SK-N-SH (cell line): ENCODE results near the gene ADAMTS7. TPM values are rescaled to one million over a fixed set of nuclear protein-coding genes. Genes with fewer than 3 reads are reported as not detected.
A peak's percentile ranks its signal among the peaks of the same experiment; 100 is the strongest.

Source experiments
- CTCF ChIA-PET: fragments of 300-600, 350-600 bp; formaldehyde crosslinking; extraction: SDS; loops from one replicate; lab custom pipeline; 2021; lab: Yijun Ruan, JAX
- POLR2A ChIA-PET: fragments of 350-600 bp; sonication (Branson Sonifier 250); formaldehyde crosslinking; extraction: SDS; loops from one replicate; lab custom pipeline; 2020; ENCODE audit warnings: antibody characterized with exemption, inconsistent platforms; lab: Yijun Ruan, JAX
- DNase-seq: peaks from one replicate; pipeline ENCODE4 v3.0.0; 2012
- H2AFZ ChIP-seq: fragments of 200-600 bp; sonication (generic); 2 replicates; pipeline ENCODE4 v1.8.1; 2016; ENCODE audit warnings: antibody characterized with exemption, mild to moderate bottlenecking, low read depth
- H3F3A ChIP-seq: fragments of 200-600 bp; sonication (generic); replicated peaks from 2 replicates; pipeline ENCODE3; 2016; ENCODE audit warnings: antibody characterized with exemption, mild to moderate bottlenecking; ENCODE audit not compliant: insufficient read depth
- H3K27ac ChIP-seq, 2 experiments: fragments of 200-500 bp in 1 of 2; fragments of 200-600 bp in 1 of 2; sonication (Bioruptor generic) in 1 of 2; sonication (generic), shearing (Covaris generic) in 1 of 2; 2 replicates each; pipeline versions ENCODE4 v1.5.1 to v1.6.1; 2014 to 2016; ENCODE audit warnings: low read depth in 2 of 2, inconsistent platforms in 1 of 2, low read length in 1 of 2, mild to moderate bottlenecking in 1 of 2, mixed read lengths in 1 of 2
- H3K27me3 ChIP-seq: fragments of 200-600 bp; sonication (generic), shearing (Covaris generic); 2 replicates; pipeline ENCODE4 v1.6.1; 2016; ENCODE audit warnings: mixed run types; ENCODE audit not compliant: insufficient read depth
- H3K36me3 ChIP-seq, 2 experiments: fragments of 200-500 bp in 1 of 2; fragments of 200-600 bp in 1 of 2; sonication (Bioruptor generic) in 1 of 2; sonication (generic) in 1 of 2; replicated peaks in 1 of 2; 2 replicates each; pipeline versions ENCODE3 to v1.5.1; 2014 to 2016; ENCODE audit warnings: low read length in 1 of 2, mild to moderate bottlenecking in 1 of 2; ENCODE audit not compliant: insufficient read depth in 2 of 2, control insufficient read depth in 1 of 2
- H3K4me1 ChIP-seq, 2 experiments: fragments of 200-500 bp in 1 of 2; fragments of 200-600 bp in 1 of 2; sonication (Bioruptor generic) in 1 of 2; sonication (generic), shearing (Covaris generic) in 1 of 2; 2 replicates each; pipeline versions ENCODE4 v1.5.1 to v1.6.1; 2014 to 2016; ENCODE audit warnings: low read depth in 1 of 2, low read length in 1 of 2, mixed run types in 1 of 2; ENCODE audit not compliant: insufficient read depth in 2 of 2, control insufficient read depth in 1 of 2
- H3K4me2 ChIP-seq: fragments of 200-600 bp; sonication (generic), shearing (Covaris generic); 2 replicates; pipeline ENCODE4 v1.6.1; 2017; ENCODE audit warnings: mixed run types
- H3K4me3 ChIP-seq, 2 experiments: fragments of 200-500 bp in 1 of 2; fragments of 200-600 bp in 1 of 2; sonication (Bioruptor generic) in 1 of 2; sonication (generic), shearing (Covaris generic) in 1 of 2; 2 replicates each; pipeline versions ENCODE4 v1.5.1 to v1.8.1; 2014 to 2016; ENCODE audit warnings: low read depth in 2 of 2, inconsistent platforms in 1 of 2, low read length in 1 of 2, mild to moderate bottlenecking in 1 of 2, mixed read lengths in 1 of 2, moderate library complexity in 1 of 2
- H3K79me2 ChIP-seq: fragments of 200-600 bp; sonication (generic); 2 replicates; pipeline ENCODE4 v1.8.1; 2017; ENCODE audit warnings: mild to moderate bottlenecking; ENCODE audit not compliant: insufficient read depth
- H3K9ac ChIP-seq: fragments of 200-600 bp; sonication (generic); 2 replicates; pipeline ENCODE4 v1.6.1; 2017; ENCODE audit warnings: mixed run types
- H3K9me2 ChIP-seq: fragments of 200-600 bp; sonication (generic); 2 replicates; pipeline ENCODE4 v1.6.1; 2017; ENCODE audit warnings: mixed run types
- H3K9me3 ChIP-seq: fragments of 200-600 bp; sonication (generic); 2 replicates; pipeline ENCODE4 v1.6.1; 2017; ENCODE audit warnings: mixed run types, mild to moderate bottlenecking, moderate library complexity
- H4K20me1 ChIP-seq: fragments of 200-600 bp; sonication (generic); 2 replicates; pipeline ENCODE4 v1.6.1; 2017; ENCODE audit warnings: mild to moderate bottlenecking, mixed run types; ENCODE audit not compliant: insufficient read depth
- CHD2 ChIP-seq: fragments of 150-350 bp; IDR thresholded peaks from 2 replicates; pipeline ENCODE4 v1.6.1; 2018; ENCODE audit warnings: low read length; ENCODE audit not compliant: partially characterized antibody
- CTCF ChIP-seq: fragments of 200-600 bp; sonication (generic); IDR thresholded peaks from 2 replicates; pipeline ENCODE4 v1.6.1; 2017; ENCODE audit warnings: antibody characterized with exemption, mild to moderate bottlenecking, moderate library complexity
- EP300 ChIP-seq, 2 experiments: IDR thresholded peaks; 2 replicates each; pipeline versions ENCODE4 v1.4.0 to v1.6.1; 2012; ENCODE audit warnings: borderline replicate concordance in 1 of 2, low read depth in 1 of 2, low read length in 1 of 2
- JUND ChIP-seq: IDR thresholded peaks from 2 replicates; pipeline ENCODE4 v1.4.0; 2012
- MEF2A ChIP-seq: IDR thresholded peaks from 2 replicates; pipeline ENCODE4 v1.4.0; 2012; ENCODE audit warnings: low read depth, borderline replicate concordance
- NFIC ChIP-seq: IDR thresholded peaks from 2 replicates; pipeline ENCODE4 v1.4.0; 2012; ENCODE audit warnings: borderline replicate concordance
- NRF1 ChIP-seq: IDR thresholded peaks from 2 replicates; pipeline ENCODE4 v1.6.1; 2012; ENCODE audit warnings: low read depth, mild to moderate bottlenecking, low read length
- PBX3 ChIP-seq: IDR thresholded peaks from 2 replicates; pipeline ENCODE4; 2012
- POLR2AphosphoS5 ChIP-seq: IDR thresholded peaks from 2 replicates; pipeline ENCODE4 v1.6.1; 2012; ENCODE audit warnings: low read depth, low read length
- RAD21 ChIP-seq: IDR thresholded peaks from 2 replicates; pipeline ENCODE4 v1.6.1; 2012; ENCODE audit warnings: mild to moderate bottlenecking, low read length
- RCOR1 ChIP-seq: fragments of 150-350 bp; IDR thresholded peaks from 2 replicates; pipeline ENCODE4 v1.6.1; 2017; ENCODE audit warnings: antibody characterized with exemption, low read length
- REST ChIP-seq: IDR thresholded peaks from 2 replicates; pipeline ENCODE4 v1.6.1; 2012; ENCODE audit warnings: mild to moderate bottlenecking, low read depth, low read length, moderate library complexity
- RFX5 ChIP-seq: IDR thresholded peaks from 2 replicates; pipeline ENCODE4 v1.6.1; 2012; ENCODE audit warnings: mild to moderate bottlenecking, improper control_type of control experiment, low read length
- SIN3A ChIP-seq: IDR thresholded peaks from 2 replicates; pipeline ENCODE4 v1.6.1; 2012; ENCODE audit warnings: low read depth, mild to moderate bottlenecking, low read length, moderate library complexity, borderline replicate concordance
- TAF1 ChIP-seq: IDR thresholded peaks from 2 replicates; pipeline ENCODE4 v1.6.1; 2012; ENCODE audit warnings: low read depth, mild to moderate bottlenecking, low read length, moderate library complexity, borderline replicate concordance
- TCF12 ChIP-seq: IDR thresholded peaks from 2 replicates; pipeline ENCODE4 v1.4.0; 2012
- USF1 ChIP-seq: IDR thresholded peaks from 2 replicates; pipeline ENCODE4 v1.4.0; 2012; ENCODE audit warnings: low read depth, borderline replicate concordance
- YY1 ChIP-seq: IDR thresholded peaks from 2 replicates; pipeline ENCODE4 v1.4.0; 2012; ENCODE audit warnings: low read depth, mild to moderate bottlenecking
- ZBTB33 ChIP-seq: IDR thresholded peaks from 2 replicates; pipeline ENCODE4 v1.4.0; 2012; ENCODE audit warnings: low read depth, borderline replicate concordance
- WGBS: methylation state at CpG from one replicate; pipeline ENCODE4 v1.1.6; 2017; ENCODE audit warnings: low lambda C conversion rate; 5-methylcytosine and 5-hydroxymethylcytosine counted together
- polyA plus RNA-seq, 3 experiments: library from polyadenylated mRNA; depleted of rRNA; stranded (reverse); fragments of >200 nt; gene quantifications; 2 replicates each; pipeline ENCODE4 v1.2.3, GENCODE V29; 2012

The ADAMTS7 gene
- polyA plus RNA-seq, 1 of the 3 experiments (the other 2 are of a cell fraction) = 17.9 TPM

- POLR2A ChIA-PET = no interaction called here
- DNase-seq = no peak
- no peaks in the 10 kb centered on the region for H3F3A ChIP-seq
- no peaks in the 10 kb centered on the region for H3K79me2 ChIP-seq
- H3K4me2 ChIP-seq = no peak overlapping the region
- WGBS = 94% methylated on average over 10 of the region's 10 CpGs
- H3K4me1 ChIP-seq = peaks cover 0 to 82% of the 10 kb centered on the region in 2 experiments; a peak in 2 of 4 replicates
- no peak overlapping the region for H3K4me3 ChIP-seq
- H4K20me1 ChIP-seq = no peaks in the 10 kb centered on the region
- H3K9me3 ChIP-seq = no peaks in the 10 kb centered on the region
- CTCF ChIA-PET = interaction anchor here (1.1 to 4.6 kb wide), 2 partner anchors 53 to 119 kb away, joined by 3 to 39 read pairs; partner anchors contain the start of gene ADAMTS7
- H2AFZ ChIP-seq = no peak overlapping the region
- H3K27ac ChIP-seq = peak overlapping the region in 1 of 2 experiments; percentile 88; a peak in 2 of 4 replicates
- H3K27me3 ChIP-seq = no peaks in the 10 kb centered on the region
- no peak overlapping the region for H3K9ac ChIP-seq
- no peaks in the 10 kb centered on the region for H3K36me3 ChIP-seq
- H3K9me2 ChIP-seq = no peaks in the 10 kb centered on the region
- TF ChIP-seq JUND (no peak), CTCF (no peak), YY1 (no peak), POLR2AphosphoS5 (no peak), RCOR1 (no peak), TCF12 (no peak), PBX3 (no peak), MEF2A (no peak), ZBTB33 (no peak), CHD2 (no peak), NRF1 (no peak), EP300 (IDR thresholded peaks at IDR 0.05; ENCODE audit: borderline replicate concordance in 1 of 2, low read depth in 1 of 2, low read length in 1 of 2) (no peak), RFX5 (no peak), RAD21 (no peak), TAF1 (no peak), NFIC (no peak), REST (no peak), USF1 (no peak), SIN3A (no peak)
Measured at GRCh38 chr15:78757636-78757905, 53.7 kb downstream of the ADAMTS7 start.
